AG20443 (cell line): ENCODE data around the gene RAB28.

Source experiments
- DNase-seq: peaks from one replicate; pipeline ENCODE4 v3.0.0; 2012; ENCODE audit warnings: low spot score, mixed read lengths

RAB28 gene

DNA sequence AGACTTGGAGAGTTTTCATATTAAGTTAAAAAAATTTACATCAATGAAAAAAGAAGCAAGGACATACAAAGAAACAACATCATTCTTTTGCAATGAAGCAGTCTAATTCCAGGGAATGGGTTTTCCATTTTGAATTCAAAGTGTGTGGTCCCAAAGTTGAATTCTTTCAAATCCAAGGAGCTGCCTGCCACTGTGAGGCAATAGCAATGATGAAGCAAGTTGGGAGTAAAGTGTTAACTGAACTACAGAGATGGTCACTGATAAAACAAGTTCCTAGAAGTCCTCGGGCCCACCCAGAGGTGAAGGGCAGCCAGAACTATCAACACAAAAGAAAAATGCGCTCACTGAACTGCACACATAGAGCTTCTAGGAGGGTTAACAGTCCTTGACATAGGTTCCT is 115.9 kb downstream of the RAB28 start:
- no peak for DNase-seq

DNA sequence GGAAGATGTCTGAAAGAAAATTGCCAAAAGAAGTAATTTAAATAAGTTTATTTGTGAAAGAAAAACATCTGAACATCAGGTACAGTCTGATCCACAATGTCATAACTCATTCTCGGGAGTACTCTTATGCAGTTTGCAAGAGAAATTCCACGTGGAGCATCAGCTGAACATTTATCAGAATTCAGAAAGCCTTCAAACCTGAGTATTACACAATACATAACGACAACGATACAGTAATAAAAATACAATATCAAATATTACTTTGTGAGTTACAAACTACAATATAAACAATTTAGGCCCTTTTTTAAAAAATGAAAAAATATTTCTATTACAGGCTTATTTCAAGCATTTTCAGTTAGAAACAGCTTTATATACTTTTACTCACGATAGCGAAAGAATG is 116.4 kb downstream of the RAB28 start:
- no peak for DNase-seq

GRCh38 chr4:13367244-13367643 is 116.9 kb downstream of the RAB28 start:
- no peak for DNase-seq

- no peak for DNase-seq
Observed at GRCh38 chr4:13365195-13365594, 118.9 kb downstream of the RAB28 start.

DNA sequence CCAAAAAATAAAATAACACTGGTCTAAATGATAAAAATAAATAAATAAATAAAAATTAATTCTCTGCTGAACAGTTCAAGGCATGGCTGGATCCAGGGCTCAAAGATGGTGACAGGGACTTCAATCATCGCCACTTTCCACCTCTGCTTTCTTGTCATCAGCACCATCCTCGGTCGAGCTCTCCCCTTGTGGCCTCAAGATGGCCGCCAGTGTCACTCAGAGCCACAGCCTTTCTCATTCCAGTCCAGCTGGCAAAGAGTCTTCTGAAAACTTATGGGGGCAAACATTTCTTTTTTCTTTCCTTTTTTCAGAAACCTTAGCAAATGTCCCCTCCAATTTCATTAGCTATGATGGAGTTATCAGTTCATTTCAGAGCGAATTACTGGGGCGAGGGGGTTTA is 119.5 kb downstream of the RAB28 start:
- DNase-seq = no peak

DNA sequence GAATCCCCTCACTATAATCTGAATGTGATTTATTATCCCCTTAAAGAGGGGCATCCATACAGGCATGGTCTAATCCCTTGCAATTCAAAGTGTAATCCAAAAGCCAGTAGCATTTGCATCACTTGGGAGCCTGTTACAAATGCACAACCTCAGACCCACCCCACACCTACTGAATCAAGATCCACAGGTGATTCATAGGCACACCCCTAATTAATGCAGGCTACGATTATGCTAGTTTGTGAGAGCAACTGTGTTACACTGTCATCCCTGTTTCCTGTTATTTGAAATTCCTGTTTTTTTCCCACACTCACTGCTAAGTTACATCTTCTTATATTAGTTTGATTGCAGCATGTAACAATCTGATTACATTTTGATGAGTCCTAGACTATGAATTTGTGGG is 120.0 kb downstream of the RAB28 start:
- DNase-seq = no peak

GRCh38 chr4:13359809-13360208 is 124.3 kb downstream of the RAB28 start:
- DNase-seq = no peak

DNA sequence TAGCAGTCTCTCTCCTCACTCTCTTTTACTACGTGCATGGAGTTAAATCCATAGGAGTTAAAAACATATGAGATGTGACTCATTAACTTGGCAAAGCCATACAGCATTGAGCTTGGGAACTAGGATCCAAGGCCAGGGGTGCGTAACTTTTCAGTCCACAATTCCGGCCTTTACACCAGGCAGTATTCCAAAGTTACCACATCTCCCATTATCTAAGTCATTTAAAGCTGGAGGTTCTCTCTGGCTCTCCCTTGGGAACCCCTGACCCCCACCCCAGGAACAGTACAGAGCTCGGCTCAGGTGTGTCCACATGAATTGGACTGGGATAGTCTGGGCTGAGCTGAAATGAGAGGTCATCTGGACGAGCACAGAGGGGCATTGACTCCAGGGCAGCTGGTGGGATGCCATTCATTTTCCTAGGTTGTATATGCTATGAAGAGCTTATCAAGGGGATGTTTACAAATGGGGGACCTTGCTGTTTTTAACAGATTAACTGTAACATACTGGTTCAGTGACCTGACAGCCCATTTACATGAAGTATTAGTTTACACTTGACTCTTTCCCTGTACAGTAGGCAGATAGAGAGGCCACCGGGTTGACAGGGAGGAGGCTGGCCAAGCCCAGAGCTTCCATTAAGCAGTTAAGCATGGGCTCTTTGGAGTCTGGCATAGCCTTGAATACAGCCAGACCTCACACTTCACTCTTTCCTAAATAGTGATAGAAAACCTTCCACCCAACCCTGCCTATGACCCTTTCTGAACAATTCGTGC is 128.8 kb downstream of the RAB28 start:
- DNase-seq = no peak

DNA sequence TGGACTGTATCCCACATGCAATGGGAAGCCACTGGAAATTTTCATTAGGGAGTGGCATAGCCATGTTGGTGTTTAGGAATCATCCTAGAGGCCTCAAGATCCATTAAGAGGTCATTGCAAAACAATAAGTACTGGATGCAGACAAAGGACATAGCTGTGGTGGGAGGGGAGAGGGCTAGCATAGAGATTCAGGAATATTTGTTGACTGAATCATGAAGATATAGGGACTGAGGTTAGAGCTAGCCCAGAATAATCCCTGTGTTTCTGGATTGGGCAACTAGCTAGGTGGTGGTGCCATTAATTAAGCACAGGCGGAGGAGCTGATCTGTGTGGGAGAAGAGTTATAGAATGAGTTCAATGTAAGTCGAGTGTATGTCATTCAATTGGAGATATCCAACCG is 135.0 kb downstream of the RAB28 start:
- peak; percentile 55 for DNase-seq

GRCh38 chr4:13348216-13348615 is 135.9 kb downstream of the RAB28 start:
- DNase-seq = no peak

DNA sequence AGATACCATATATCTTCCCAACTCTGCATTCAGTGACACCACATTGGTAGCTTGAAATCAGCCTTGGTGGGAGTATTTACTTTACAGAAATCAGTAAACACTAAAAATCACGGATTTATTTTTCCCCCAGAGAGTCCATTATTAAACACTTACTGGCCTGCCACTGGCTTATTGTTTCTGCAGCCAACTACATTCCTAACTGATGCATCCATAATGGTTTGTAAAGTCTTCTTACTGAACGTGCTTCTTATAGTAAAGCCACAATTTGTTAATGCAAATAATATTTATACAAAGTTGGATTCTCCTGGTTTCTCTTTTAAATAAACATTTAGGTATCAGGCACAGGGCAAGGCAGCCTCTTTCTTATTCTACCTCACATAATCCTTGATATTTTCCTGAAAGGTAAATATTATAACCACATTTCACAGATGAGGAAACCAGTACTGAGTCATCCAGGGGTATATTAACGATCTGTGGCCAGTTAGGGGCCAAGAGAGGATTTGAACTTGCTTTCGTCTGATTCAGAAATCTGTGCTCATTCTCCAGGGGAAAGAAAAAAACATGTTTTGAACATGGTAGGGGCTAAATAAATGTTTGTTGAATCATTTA is 136.5 kb downstream of the RAB28 start:
- no peak for DNase-seq

DNA sequence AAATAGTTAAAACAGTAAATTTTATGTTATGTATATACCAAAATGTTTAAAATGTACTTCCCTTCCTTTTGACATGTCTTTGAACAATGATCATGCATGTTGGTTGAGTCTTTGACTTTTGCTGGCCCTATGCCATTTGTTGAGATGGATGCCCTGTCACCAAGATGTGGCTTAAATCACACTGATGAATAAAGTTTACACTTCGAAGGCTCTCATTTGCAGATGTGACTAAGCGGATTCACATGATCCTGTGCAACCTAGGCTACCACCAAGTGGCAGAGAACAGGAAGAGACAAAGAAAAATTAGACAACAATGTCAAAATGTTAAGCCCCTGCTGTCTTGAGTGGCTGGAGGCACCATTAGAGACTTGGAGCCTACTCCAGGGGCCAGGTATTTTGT is 139.9 kb downstream of the RAB28 start:
- DNase-seq = peak; percentile 16

GRCh38 chr4:13340672-13341071 is 143.5 kb downstream of the RAB28 start:
- no peak for DNase-seq

DNA sequence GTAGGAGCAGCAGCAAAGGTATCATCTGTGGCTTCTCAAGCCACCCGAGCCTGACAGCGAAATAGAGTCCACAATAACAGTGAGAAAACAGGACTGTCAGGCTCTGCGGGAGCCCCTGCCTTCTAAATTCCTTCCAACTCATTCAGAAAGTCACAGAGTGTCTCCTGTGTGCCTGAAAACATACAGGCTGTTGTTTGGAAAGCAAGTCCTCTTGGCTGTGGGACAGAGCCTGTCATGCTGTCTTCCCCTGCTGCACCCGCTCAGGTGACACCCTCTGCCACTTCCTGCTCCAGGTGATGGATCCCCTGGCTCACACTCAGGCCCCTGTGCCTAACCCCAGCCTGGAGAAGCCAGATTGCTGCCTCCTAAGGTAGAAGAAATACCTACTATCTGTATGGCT is 152.3 kb downstream of the RAB28 start:
- no peak for DNase-seq

- DNase-seq = no peak
Observed at GRCh38 chr4:13329963-13330362, 154.2 kb downstream of the RAB28 start.

DNA sequence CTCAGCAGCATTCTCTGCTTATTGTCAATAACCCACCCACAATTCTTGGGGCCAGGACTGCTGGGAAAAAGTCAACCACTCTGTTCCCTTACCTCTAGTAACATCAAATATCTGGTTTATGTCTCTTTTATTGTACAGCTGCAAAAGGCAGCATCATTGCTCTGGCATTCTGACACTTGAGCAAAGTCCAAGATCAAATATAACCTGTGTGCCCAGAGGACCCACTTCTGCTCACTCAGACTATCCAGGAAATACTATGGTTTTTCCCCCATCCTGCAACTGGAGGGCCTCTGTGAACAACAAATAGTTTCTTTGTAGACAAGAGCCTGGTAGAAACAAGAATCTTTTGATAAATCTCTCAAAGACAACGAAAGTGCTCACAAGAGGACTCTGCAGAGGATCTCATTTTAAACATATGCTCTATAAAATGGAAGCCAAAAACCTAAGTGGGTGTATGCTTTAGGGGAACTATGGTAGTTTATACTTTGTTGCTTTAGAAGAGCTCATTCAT is 154.7 kb downstream of the RAB28 start:
- DNase-seq = no peak

DNA sequence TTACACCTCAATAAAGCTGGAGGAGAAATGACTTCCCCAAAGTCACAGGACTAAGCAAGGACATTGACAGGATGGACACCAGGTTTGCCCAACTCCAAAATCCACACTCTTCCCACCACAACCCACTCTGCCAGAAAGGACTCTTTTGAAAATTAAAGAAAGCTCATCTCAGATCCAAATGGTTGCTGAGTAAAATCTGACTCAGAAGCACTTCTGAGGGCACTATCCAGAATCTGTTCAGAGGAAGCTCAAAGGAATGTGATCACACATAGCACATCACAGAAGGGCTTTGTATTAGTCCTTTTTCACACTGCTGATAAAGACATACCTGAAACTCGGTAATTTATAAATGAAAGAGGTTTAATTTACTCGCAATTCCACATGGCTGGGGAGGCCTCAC is 155.5 kb downstream of the RAB28 start:
- DNase-seq = peak; percentile 49

- DNase-seq = peak; percentile 34
Observed at GRCh38 chr4:13327991-13328390, 156.1 kb downstream of the RAB28 start.

DNA sequence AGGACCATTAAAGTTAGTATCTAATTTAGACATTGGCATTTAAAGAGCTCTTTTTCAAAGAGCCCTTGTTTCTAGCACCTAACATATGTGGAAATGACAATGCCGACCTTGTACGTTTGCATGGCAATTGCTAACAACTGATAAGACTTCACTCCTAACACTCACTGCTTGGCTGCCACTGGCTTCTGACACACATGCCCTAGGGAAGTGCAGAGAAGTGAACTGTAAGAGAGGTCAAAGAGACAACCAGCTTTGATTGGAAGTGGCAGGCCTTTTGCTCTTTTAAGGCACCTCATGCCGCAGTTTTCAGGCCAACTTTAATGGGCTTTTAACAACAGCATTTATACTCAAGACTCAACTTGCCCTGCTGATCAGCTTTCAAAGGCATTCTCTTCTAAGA is 158.4 kb downstream of the RAB28 start:
- no peak for DNase-seq

- no peak for DNase-seq
Observed at GRCh38 chr4:13323921-13324320, 160.2 kb downstream of the RAB28 start.

DNA sequence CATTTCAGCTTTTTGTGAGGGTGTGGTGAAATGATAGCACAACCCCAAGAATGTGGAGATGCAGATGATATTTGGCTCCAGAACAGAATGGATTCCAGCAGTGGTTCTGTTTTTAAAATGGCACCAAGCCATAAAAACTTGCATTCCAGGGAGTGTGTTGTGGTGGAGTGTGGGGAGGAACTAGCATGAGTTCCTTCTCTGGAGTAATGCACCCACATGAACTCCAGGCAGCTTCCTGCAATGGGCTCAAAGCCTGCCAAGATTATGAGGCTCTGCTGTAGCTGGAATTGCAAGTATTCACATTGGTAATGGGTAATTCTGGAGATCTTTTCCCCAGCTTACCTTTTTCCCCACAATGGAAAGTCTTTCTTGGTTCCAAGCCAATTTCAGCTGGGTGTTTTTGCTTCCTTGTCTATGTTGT is 161.4 kb downstream of the RAB28 start:
- DNase-seq = peak; percentile 75
